K562 (cell line): ENCODE measurements around the gene LAIR2. TPM values are rescaled to one million over a fixed set of nuclear protein-coding genes. Genes with fewer than 3 reads are reported as not detected.

Experiments
- ATF1 ChIP-seq, 2 experiments: fragments of 450-650 bp in 1 of 2; IDR thresholded peaks; 2 replicates each; pipeline ENCODE4 v1.6.1; 2016; ENCODE audit warnings: missing compliant biosample characterization in 1 of 2, missing genetic modification characterization in 1 of 2
- CEBPB ChIP-seq: fragments of 450-650 bp; IDR thresholded peaks from 2 replicates; pipeline ENCODE4 v1.6.1; 2016; ENCODE audit warnings: missing genetic modification characterization, missing compliant biosample characterization
- FUS ChIP-seq: fragments of 200-400 bp; formaldehyde crosslinking; optimal IDR thresholded peaks from 2 replicates; pipeline ENCODE3; 2017; ENCODE audit warnings: low read depth, low read length
- HDGF ChIP-seq: fragments of 450-650 bp; IDR thresholded peaks from 2 replicates; pipeline ENCODE4 v1.6.1; 2016
- MIER1 ChIP-seq: fragments of 450-650 bp; IDR thresholded peaks from 2 replicates; pipeline ENCODE4 v1.6.1; 2016; ENCODE audit warnings: antibody characterized with exemption, mild to moderate bottlenecking, low read depth
- NBN ChIP-seq: fragments of 450-650 bp; IDR thresholded peaks from 2 replicates; pipeline ENCODE4 v1.6.1; 2016; ENCODE audit warnings: low read depth, mild to moderate bottlenecking
- RBM15 ChIP-seq: fragments of 200-400 bp; formaldehyde crosslinking; IDR thresholded peaks from 2 replicates; pipeline ENCODE4 v1.6.1; 2018; ENCODE audit warnings: mild to moderate bottlenecking, low read length, moderate library complexity; ENCODE audit not compliant: insufficient read depth
- SAP30 ChIP-seq: fragments of 200-600 bp; sonication (generic); IDR thresholded peaks from 2 replicates; pipeline ENCODE4 v1.6.1; 2012; ENCODE audit warnings: borderline replicate concordance, low read depth, mild to moderate bottlenecking, moderate library complexity, low read length, control low read depth, inconsistent platforms; ENCODE audit not compliant: insufficient read depth, poor library complexity, severe bottlenecking
- SMARCA4 ChIP-seq: fragments of 450-650 bp; IDR thresholded peaks from 2 replicates; pipeline ENCODE4 v1.6.1; 2016
- TBL1XR1 ChIP-seq, 2 experiments: IDR thresholded peaks; 2 replicates each; pipeline ENCODE4 v1.6.1; 2012; ENCODE audit warnings: improper control_type of control experiment in 2 of 2, low read length in 2 of 2, mild to moderate bottlenecking in 1 of 2
- TOE1 ChIP-seq, 2 experiments: fragments of 450-650 bp in 1 of 2; sonication (generic) in 1 of 2; formaldehyde crosslinking in 1 of 2; IDR thresholded peaks; 2 replicates each; pipeline versions ENCODE4 v1.7.1 to v1.8.0; 2016 to 2022; ENCODE audit warnings: borderline replicate concordance in 2 of 2, mild to moderate bottlenecking in 2 of 2, antibody characterized with exemption in 1 of 2, inconsistent platforms in 1 of 2, low read depth in 1 of 2, missing genetic modification reagents in 1 of 2, moderate library complexity in 1 of 2
- ZBTB7A ChIP-seq: IDR thresholded peaks from 2 replicates; pipeline ENCODE4 v1.6.1; 2011; ENCODE audit warnings: low read depth, mild to moderate bottlenecking, low read length, moderate library complexity, borderline replicate concordance; ENCODE audit not compliant: control insufficient read depth
- ZBTB8A ChIP-seq: fragments of 450-650 bp; IDR thresholded peaks from 2 replicates; pipeline ENCODE4 v1.6.1; 2018; ENCODE audit warnings: mild to moderate bottlenecking, moderate library complexity; ENCODE audit not compliant: partially characterized antibody
- ZKSCAN3 ChIP-seq: fragments of 250-450 bp; sonication (Bioruptor Pico); IDR thresholded peaks from 2 replicates; pipeline ENCODE4 v1.4.0; 2020
- ZNF507 ChIP-seq: conservative IDR thresholded peaks from 2 replicates; pipeline ENCODE4 v1.6.1; 2017; ENCODE audit warnings: missing genetic modification characterization, missing compliant biosample characterization
- polyA plus RNA-seq, 8 experiments: library from polyadenylated mRNA; depleted of rRNA in 4 of 8; stranded (reverse) in 5 of 8; unstranded in 3 of 8; fragments of >200 nt; fragmentation: Nextera tagmentation in 2 of 8; fragmentation: Illumina TruSeq in 1 of 8; extraction: Ambion mirVana in 2 of 8; extraction: Trizol in 1 of 8; gene quantifications; 2 replicates each; pipeline versions ENCODE4 v1.2.1 to v1.2.3, GENCODE V29; 2011 to 2014; ENCODE audit warnings: inconsistent platforms in 1 of 8, missing spikeins in 1 of 8
- total RNA-seq, 7 experiments: library from RNA; depleted of rRNA in 6 of 7; stranded (reverse); fragments of >200 nt in 6 of 7; fragmentation: Illumina TruSeq in 2 of 7; extraction: Trizol in 2 of 7; gene quantifications; 2 replicates each; pipeline versions ENCODE4 v1.2.1 to v1.2.3, GENCODE V29; 2011 to 2021; ENCODE audit warnings: low replicate concordance in 1 of 7
- TF ChIP-seq, protein P1 (sequence below): fragments of 250-450 bp; sonication (Bioruptor Pico); IDR thresholded peaks from 2 replicates; pipeline ENCODE4 v1.4.0; 2020; ENCODE audit warnings: borderline replicate concordance
- TF ChIP-seq, protein P2 (sequence below): fragments of 250-450 bp; sonication (Bioruptor Pico); IDR thresholded peaks from 2 replicates; pipeline ENCODE4 v1.4.0; 2020; ENCODE audit warnings: mild to moderate bottlenecking, moderate library complexity
- TF ChIP-seq, protein P3 (sequence below): sonication (generic); formaldehyde crosslinking; IDR thresholded peaks from 2 replicates; pipeline ENCODE4 v1.8.1; 2022; ENCODE audit warnings: missing genetic modification reagents
- TF ChIP-seq, protein P4 (sequence below), 3 experiments: IDR thresholded peaks in 2 of 3; conservative IDR thresholded peaks in 1 of 3; 2 replicates each; pipeline ENCODE4 v1.5.1; 2011 to 2012; ENCODE audit warnings: low read length in 3 of 3, mild to moderate bottlenecking in 3 of 3, control low read depth in 2 of 3, improper control_type of control experiment in 1 of 3, inconsistent platforms in 1 of 3, low read depth in 1 of 3, mixed read lengths in 1 of 3, moderate library complexity in 1 of 3; ENCODE audit not compliant: insufficient read depth in 2 of 3

Gene LAIR2
- total and polyA plus RNA-seq, 9 of the 15 experiments (the other 6 are each of a cell fraction or from before 2014, with no cell fraction given) = not detected

DNA sequence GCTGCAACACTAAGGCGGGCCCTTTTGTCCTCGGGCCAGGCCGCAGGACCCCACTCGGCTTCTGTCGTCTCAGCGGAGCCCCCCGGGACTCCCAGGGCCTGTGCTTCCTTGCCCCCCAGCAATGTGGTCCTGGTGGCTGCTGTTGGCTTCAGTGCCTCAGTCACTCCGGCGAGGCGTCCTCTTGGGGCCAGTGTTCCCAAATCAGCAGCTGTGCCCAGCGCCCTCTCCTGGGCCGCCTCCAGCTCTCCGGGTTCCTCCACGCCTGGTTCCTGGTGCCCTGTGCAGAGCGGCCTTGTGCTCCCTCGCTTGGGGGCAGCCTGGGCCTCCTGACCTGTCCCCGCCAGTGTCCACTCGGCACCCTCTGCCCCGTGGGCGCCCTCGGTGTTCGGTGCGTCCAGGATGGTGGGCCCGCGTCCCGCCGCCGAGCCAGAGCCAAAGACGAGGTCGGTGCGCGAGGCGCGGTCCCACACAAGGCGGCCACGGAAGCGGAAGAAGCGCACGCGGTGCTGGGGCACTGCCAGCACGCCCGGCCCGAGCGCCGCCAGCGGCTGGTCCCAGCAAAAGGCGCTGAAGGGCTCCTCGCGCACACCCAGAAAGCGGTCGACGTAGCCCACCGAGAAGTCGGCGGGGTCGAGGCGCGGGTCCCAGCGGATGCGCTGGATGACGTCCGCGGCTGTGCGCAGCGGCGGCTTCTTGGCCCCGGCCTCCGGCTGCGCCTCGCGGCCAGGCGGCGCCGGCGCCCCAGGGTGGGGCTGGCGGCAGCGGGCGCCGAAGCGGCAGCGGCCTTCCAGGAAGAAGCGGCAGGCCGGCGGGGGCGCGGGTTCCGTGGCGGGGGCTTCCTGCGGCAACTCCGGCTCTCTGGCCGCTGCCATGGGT, 39.7 kb upstream of the LAIR2 start (continued):
- no peak for TF ChIP-seq SAP30
- TF ChIP-seq ZNF507 = no peak
- TF ChIP-seq TOE1 (IDR thresholded peaks at IDR 0.05; ENCODE audit: borderline replicate concordance) = no peak
- TF ChIP-seq TOE1 (CRISPR knock-in tag; IDR thresholded peaks at IDR 0.05; ENCODE audit: borderline replicate concordance, low read depth) = no peak
- no peak for TF ChIP-seq MIER1
- no peak for TF ChIP-seq ATF1 (CRISPR knock-in tag; IDR thresholded peaks at IDR 0.05)
- TF ChIP-seq ATF1 (tag; IDR thresholded peaks at IDR 0.05) = no peak
- TF ChIP-seq SMARCA4 = no peak
- TF ChIP-seq, protein P1, sequence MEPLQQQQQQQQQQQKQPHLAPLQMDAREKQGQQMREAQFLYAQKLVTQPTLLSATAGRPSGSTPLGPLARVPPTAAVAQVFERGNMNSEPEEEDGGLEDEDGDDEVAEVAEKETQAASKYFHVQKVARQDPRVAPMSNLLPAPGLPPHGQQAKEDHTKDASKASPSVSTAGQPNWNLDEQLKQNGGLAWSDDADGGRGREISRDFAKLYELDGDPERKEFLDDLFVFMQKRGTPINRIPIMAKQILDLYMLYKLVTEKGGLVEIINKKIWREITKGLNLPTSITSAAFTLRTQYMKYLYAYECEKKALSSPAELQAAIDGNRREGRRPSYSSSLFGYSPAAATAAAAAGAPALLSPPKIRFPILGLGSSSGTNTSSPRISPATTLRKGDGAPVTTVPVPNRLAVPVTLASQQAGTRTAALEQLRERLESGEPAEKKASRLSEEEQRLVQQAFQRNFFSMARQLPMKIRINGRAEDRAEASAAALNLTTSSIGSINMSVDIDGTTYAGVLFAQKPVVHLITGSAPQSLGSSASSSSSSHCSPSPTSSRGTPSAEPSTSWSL (CRISPR knock-in tag) = no peak
- TF ChIP-seq ZBTB8A = no peak
- TF ChIP-seq ZBTB7A = no peak
- TF ChIP-seq, protein P2, sequence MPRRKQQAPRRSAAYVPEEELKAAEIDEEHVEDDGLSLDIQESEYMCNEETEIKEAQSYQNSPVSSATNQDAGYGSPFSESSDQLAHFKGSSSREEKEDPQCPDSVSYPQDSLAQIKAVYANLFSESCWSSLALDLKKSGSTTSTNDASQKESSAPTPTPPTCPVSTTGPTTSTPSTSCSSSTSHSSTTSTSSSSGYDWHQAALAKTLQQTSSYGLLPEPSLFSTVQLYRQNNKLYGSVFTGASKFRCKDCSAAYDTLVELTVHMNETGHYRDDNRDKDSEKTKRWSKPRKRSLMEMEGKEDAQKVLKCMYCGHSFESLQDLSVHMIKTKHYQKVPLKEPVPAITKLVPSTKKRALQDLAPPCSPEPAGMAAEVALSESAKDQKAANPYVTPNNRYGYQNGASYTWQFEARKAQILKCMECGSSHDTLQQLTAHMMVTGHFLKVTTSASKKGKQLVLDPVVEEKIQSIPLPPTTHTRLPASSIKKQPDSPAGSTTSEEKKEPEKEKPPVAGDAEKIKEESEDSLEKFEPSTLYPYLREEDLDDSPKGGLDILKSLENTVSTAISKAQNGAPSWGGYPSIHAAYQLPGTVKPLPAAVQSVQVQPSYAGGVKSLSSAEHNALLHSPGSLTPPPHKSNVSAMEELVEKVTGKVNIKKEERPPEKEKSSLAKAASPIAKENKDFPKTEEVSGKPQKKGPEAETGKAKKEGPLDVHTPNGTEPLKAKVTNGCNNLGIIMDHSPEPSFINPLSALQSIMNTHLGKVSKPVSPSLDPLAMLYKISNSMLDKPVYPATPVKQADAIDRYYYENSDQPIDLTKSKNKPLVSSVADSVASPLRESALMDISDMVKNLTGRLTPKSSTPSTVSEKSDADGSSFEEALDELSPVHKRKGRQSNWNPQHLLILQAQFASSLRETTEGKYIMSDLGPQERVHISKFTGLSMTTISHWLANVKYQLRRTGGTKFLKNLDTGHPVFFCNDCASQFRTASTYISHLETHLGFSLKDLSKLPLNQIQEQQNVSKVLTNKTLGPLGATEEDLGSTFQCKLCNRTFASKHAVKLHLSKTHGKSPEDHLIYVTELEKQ (CRISPR knock-in tag) = no peak
- no peak for TF ChIP-seq ZKSCAN3
- TF ChIP-seq, protein P3, sequence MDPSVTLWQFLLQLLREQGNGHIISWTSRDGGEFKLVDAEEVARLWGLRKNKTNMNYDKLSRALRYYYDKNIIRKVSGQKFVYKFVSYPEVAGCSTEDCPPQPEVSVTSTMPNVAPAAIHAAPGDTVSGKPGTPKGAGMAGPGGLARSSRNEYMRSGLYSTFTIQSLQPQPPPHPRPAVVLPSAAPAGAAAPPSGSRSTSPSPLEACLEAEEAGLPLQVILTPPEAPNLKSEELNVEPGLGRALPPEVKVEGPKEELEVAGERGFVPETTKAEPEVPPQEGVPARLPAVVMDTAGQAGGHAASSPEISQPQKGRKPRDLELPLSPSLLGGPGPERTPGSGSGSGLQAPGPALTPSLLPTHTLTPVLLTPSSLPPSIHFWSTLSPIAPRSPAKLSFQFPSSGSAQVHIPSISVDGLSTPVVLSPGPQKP (CRISPR knock-in tag) = no peak
- no peak for TF ChIP-seq RBM15
- no peak for TF ChIP-seq CEBPB (tag)
- TF ChIP-seq NBN = no peak
- TF ChIP-seq, protein P4, sequence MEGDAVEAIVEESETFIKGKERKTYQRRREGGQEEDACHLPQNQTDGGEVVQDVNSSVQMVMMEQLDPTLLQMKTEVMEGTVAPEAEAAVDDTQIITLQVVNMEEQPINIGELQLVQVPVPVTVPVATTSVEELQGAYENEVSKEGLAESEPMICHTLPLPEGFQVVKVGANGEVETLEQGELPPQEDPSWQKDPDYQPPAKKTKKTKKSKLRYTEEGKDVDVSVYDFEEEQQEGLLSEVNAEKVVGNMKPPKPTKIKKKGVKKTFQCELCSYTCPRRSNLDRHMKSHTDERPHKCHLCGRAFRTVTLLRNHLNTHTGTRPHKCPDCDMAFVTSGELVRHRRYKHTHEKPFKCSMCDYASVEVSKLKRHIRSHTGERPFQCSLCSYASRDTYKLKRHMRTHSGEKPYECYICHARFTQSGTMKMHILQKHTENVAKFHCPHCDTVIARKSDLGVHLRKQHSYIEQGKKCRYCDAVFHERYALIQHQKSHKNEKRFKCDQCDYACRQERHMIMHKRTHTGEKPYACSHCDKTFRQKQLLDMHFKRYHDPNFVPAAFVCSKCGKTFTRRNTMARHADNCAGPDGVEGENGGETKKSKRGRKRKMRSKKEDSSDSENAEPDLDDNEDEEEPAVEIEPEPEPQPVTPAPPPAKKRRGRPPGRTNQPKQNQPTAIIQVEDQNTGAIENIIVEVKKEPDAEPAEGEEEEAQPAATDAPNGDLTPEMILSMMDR (IDR thresholded peaks at IDR 0.05 in 2 of 3, conservative IDR thresholded peaks at IDR 0.05 in 1 of 3; ENCODE audit: insufficient read depth in 2 of 3, low read depth in 1 of 3, low read length in 3 of 3) = no peak; a peak in 1 of 6 replicates
- no peak for TF ChIP-seq HDGF
- TF ChIP-seq TBL1XR1 (IDR thresholded peaks at IDR 0.05; ENCODE audit: low read length in 2 of 2) = no peak
- peak; percentile 63 for TF ChIP-seq FUS
